ENCODE data around the gene SUPT7L. TPM values are rescaled to one million over a fixed set of nuclear protein-coding genes. Genes with fewer than 3 reads are reported as not detected.

Gene SUPT7L
- total RNA-seq, 4 donors from 2014 or later: 18.7 to 30.3 (median 23.3) TPM

DNA sequence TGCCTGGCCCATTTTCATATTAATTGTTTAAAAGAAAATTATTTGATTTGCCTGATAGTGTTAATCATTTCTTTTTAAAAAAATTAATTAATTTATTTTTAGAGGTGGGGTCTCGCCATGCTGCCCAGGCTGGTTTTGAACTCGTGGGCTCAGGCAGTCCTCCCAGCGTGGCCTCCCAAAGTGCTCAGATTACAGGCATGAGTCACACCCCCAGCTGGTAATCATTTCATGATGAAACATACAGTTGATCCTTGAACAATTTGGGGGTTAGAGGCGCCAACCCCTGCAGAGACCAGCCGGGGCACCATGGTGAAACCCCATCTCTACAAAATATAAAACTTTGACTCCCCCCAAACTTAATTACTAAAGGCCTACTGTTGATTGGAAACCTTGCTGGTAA lies 26.6 kb downstream of the SUPT7L start:
- TF ChIP-seq, protein P1, sequence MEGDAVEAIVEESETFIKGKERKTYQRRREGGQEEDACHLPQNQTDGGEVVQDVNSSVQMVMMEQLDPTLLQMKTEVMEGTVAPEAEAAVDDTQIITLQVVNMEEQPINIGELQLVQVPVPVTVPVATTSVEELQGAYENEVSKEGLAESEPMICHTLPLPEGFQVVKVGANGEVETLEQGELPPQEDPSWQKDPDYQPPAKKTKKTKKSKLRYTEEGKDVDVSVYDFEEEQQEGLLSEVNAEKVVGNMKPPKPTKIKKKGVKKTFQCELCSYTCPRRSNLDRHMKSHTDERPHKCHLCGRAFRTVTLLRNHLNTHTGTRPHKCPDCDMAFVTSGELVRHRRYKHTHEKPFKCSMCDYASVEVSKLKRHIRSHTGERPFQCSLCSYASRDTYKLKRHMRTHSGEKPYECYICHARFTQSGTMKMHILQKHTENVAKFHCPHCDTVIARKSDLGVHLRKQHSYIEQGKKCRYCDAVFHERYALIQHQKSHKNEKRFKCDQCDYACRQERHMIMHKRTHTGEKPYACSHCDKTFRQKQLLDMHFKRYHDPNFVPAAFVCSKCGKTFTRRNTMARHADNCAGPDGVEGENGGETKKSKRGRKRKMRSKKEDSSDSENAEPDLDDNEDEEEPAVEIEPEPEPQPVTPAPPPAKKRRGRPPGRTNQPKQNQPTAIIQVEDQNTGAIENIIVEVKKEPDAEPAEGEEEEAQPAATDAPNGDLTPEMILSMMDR (IDR thresholded peaks at IDR 0.05; ENCODE audit: low read depth): no peak

DNA sequence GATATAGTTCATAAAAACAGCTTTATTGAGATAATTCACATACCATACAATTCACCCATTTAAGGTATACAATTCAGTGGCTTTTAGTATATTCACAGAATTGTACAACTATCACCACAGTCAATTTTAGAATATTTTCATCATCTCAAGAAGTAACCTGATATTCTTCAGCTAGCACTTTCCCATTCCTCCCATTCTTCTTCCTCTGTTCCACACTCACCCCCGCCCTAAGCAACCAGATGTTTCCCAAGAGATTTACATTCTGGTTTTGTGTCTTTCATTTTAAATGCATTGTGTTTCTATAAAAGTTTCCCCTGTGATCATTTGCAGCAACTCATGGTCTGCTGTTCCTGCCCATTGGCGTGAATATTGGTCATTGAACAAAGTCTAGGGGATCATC lies 29.1 kb downstream of the SUPT7L start:
- TF ChIP-seq, protein P1 (IDR thresholded peaks at IDR 0.05; ENCODE audit: low read depth): no peak

DNA sequence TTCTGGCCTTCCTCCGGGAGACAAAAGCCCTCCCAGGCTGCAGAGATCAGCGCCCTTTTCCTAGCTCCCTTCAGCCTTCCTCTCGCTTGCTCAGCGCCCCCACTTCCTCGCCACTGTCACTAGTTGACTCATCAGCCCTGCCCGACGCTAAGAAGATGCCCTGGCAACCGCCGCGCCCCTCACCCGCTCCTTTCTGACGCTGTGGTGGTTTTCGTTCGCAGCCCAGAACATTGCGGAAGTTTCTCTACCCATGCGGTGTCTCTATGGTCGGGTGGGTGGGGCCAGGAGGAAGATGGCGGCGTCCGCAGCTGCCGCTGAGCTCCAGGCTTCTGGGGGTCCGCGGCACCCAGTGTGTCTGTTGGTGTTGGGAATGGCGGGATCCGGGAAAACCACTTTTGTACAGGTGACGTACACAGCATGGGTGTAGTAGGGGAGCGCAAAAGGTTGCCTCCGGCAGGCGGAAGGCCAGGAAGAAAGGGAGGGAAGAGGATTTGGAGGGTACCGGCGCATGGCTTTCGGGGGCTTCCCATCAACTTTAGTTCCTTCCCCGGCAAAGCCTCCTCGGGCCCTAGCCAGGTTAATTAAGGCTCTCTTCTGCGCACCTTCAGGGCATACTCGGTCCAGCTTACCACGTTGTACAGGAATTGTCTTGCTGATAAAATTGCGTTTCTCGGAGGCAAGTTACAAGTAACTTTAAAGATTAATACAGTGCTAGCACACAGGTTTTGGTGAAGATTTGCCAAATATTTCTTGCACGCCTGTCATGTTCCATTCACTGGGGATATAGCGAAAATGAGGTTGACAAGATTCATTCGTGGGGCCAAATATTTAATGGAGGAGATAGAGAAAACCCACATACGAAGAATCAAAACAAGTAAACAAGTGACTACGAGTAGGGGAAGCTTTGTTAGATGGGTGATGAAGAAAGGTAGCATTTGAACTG lies 34.4 kb downstream of the SUPT7L start, which contains the start of the genes CCDC121 and GPN1:
Gene CCDC121, minus strand, starts transcription at position 246 of the 943 bp plus-strand sequence. CDS start 1,213 bp downstream, outside the sequence.
Gene GPN1, plus strand, starts transcription at position 284 of the 943 bp plus-strand sequence. Its CDS starts 9 bp downstream, at position 293.
- TF ChIP-seq, protein P1 (IDR thresholded peaks at IDR 0.05; ENCODE audit: low read depth): no peak

DNA sequence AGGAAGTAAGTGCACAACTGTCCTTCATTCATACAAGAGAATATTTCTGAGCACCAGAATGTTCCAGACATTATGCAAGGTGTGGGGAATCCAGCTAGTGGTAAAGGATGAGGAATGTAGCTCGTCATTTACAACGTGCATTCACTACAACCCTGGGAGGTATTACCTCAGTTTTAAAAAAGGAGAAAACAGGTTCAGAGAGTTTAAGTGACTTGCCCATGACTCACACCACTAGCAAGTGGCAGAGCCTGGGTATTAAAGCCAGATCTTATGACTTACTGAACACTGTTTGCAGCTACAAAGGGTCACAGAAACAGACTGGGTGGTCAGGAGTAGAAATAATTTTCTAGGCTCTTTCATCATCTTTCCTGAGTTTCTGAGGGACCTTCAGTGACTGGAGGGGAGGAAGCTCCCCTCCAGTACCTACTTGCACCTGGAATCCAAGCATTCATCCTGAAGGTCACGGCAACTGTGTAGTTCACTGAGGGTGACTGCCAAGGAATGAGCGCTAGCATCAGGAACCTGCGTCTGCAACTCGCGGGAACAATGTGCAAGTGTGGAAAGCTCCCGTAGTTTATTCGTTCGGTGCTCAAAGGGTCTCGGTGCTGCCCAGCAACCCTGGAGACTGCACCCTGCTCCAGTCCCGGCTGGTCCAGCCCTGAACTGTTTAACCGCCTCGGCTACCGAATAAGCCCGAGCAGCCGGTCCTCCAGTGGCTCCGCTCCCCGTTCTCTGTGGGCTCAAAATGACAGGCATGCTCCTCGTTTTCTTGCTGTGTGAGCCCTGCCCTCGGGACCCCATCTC lies 35.2 kb downstream of the SUPT7L start:
- TF ChIP-seq, protein P1 (IDR thresholded peaks at IDR 0.05; ENCODE audit: low read depth): no peak

DNA sequence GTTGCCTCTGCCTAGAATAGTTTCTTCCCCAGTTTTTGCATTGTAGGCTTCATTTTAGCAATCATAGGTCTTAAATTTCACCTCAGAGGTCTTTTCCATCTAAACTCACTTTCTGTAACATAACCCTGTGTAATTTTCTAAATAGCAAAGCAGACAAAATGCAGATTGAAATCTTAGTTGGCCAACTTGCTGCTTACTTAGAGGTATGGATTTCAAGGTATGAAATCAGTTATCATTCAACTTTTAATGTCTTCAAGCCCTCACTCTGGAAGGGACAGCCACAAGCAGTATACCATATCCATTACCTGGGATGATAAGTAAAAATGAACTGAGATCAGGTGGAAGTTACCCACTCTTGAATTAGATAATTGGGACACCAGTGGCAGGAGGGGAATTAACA lies 38.5 kb downstream of the SUPT7L start:
- TF ChIP-seq, protein P1 (IDR thresholded peaks at IDR 0.05; ENCODE audit: low read depth): no peak

DNA sequence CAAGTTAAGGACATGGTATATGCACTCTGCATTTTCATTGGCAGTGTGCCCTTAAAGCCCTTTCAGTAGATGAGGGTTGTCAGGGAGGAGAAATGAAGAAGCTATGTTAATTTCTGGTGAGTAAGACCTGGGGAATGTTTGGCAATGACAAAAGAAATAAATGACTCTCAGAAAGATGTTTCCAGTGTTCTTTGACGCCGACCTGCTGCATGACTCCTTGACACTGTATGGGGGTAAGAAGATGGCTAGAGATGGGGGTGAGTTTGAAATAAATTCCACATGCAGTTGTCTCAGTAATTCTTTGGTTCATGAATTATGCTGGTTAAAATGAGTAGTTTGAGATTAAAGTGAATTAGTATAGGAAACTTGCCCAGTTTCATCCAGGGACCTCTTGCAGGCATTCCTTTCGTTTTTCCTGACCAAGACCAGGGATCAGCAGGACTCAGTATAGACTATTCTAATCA lies 40.5 kb downstream of the SUPT7L start:
- TF ChIP-seq, protein P1 (IDR thresholded peaks at IDR 0.05; ENCODE audit: low read depth): no peak
